ENCODE data around the gene MYL12A. TPM values are rescaled to one million over a fixed set of nuclear protein-coding genes. Genes with fewer than 3 reads are reported as not detected.

Gene MYL12A
- total and polyA plus RNA-seq, 2 of the 13 experiments (the other 11 are each of a cell fraction or from before 2014, with no cell fraction given): 261 to 277 TPM

DNA sequence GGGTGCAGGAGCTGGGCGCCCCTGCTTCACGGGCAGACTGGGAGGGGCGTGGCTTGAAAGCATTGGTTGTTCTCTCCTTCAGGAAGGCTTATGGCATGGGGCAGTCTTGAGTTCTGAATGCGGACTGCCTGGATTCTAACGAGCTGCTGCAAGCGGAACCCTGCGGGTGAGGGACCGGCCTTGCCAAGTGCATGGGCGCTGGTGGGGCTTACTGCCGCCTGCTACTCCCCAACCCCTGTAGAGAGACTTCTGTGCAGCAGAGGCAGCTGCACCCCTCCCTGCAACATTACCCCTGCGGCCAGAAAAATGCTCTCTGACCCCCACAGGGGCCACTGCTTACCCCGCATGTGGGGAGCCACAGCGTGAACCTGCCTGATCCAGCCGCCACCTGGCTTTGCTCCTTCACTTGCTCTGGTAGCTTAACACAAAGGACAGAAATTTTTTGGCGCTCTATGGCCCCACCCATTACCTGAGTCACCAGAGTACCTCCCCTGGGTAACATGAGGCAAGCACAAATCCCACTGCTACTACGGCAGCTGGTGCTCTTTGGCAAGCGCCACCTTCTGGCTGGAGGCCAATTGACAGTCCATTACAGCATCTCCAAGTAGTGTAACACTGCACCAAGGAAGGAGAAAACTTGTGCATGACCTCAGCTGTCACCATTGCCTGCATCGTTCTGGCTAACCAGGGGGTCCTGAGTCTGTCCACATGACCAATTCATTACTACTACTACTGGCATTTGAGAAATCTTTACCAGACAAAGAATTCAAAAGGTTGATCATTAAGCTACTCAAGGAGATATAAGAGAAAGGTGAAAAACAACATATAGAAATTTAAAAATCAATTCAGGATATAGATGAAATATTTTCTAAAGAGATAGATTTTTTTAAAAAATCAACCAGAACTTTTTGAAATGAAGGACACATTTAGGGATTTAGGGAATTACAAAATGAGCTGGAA, 49.7 kb downstream of the MYL12A start (continued):
- TF ChIP-seq SRSF9 (IDR thresholded peaks at IDR 0.05; ENCODE audit: borderline replicate concordance, insufficient read depth, low read depth, low read length, poor library complexity, severe bottlenecking): no peak
- peak; percentile 87 for TF ChIP-seq ZGPAT (CRISPR knock-in tag; IDR thresholded peaks at IDR 0.05)
- no peak for TF ChIP-seq ZNF343 (CRISPR knock-in tag; IDR thresholded peaks at IDR 0.05)
- TF ChIP-seq SOX5 (CRISPR knock-in tag; IDR thresholded peaks at IDR 0.05; ENCODE audit: borderline replicate concordance): 0 out of 2 replicates have a peak, but pooled peaks have one; percentile 50
- TF ChIP-seq HES4 (CRISPR knock-in tag; IDR thresholded peaks at IDR 0.05; ENCODE audit: borderline replicate concordance): no peak
- TF ChIP-seq SP5 (CRISPR knock-in tag; IDR thresholded peaks at IDR 0.05; ENCODE audit: borderline replicate concordance, low read depth): peak; percentile 76
- peak; percentile 68; the same call in 1 of the 2 replicates for TF ChIP-seq ZNF710 (CRISPR knock-in tag; IDR thresholded peaks at IDR 0.05; ENCODE audit: borderline replicate concordance)
- TF ChIP-seq, protein P1, sequence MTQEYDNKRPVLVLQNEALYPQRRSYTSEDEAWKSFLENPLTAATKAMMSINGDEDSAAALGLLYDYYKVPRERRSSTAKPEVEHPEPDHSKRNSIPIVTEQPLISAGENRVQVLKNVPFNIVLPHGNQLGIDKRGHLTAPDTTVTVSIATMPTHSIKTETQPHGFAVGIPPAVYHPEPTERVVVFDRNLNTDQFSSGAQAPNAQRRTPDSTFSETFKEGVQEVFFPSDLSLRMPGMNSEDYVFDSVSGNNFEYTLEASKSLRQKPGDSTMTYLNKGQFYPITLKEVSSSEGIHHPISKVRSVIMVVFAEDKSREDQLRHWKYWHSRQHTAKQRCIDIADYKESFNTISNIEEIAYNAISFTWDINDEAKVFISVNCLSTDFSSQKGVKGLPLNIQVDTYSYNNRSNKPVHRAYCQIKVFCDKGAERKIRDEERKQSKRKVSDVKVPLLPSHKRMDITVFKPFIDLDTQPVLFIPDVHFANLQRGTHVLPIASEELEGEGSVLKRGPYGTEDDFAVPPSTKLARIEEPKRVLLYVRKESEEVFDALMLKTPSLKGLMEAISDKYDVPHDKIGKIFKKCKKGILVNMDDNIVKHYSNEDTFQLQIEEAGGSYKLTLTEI (CRISPR knock-in tag; conservative IDR thresholded peaks at IDR 0.05): no peak
- peak; percentile 76; the same call in 1 of the 2 replicates for TF ChIP-seq ZNF766 (CRISPR knock-in tag; IDR thresholded peaks at IDR 0.05; ENCODE audit: borderline replicate concordance)
- TF ChIP-seq KLF11 (CRISPR knock-in tag; IDR thresholded peaks at IDR 0.05): peak; percentile 82
- no peak; the same call in 1 of the 2 replicates for TF ChIP-seq ZNF556 (CRISPR knock-in tag; IDR thresholded peaks at IDR 0.05; ENCODE audit: borderline replicate concordance)
- peak; percentile 86 for TF ChIP-seq PITX1 (CRISPR knock-in tag; IDR thresholded peaks at IDR 0.05)
- TF ChIP-seq ASH2L (IDR thresholded peaks at IDR 0.05; ENCODE audit: insufficient read length, low read depth, low read length): peak; percentile 70
- TF ChIP-seq, protein P2, sequence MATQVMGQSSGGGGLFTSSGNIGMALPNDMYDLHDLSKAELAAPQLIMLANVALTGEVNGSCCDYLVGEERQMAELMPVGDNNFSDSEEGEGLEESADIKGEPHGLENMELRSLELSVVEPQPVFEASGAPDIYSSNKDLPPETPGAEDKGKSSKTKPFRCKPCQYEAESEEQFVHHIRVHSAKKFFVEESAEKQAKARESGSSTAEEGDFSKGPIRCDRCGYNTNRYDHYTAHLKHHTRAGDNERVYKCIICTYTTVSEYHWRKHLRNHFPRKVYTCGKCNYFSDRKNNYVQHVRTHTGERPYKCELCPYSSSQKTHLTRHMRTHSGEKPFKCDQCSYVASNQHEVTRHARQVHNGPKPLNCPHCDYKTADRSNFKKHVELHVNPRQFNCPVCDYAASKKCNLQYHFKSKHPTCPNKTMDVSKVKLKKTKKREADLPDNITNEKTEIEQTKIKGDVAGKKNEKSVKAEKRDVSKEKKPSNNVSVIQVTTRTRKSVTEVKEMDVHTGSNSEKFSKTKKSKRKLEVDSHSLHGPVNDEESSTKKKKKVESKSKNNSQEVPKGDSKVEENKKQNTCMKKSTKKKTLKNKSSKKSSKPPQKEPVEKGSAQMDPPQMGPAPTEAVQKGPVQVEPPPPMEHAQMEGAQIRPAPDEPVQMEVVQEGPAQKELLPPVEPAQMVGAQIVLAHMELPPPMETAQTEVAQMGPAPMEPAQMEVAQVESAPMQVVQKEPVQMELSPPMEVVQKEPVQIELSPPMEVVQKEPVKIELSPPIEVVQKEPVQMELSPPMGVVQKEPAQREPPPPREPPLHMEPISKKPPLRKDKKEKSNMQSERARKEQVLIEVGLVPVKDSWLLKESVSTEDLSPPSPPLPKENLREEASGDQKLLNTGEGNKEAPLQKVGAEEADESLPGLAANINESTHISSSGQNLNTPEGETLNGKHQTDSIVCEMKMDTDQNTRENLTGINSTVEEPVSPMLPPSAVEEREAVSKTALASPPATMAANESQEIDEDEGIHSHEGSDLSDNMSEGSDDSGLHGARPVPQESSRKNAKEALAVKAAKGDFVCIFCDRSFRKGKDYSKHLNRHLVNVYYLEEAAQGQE (IDR thresholded peaks at IDR 0.05; ENCODE audit: borderline replicate concordance in 1 of 2, low read depth in 1 of 2, low read length in 2 of 2): peak in 1 of 2 experiments; percentile 58; a peak in 1 of 4 replicates
- peak; percentile 42; the same call in 1 of the 2 replicates for TF ChIP-seq FOXO1 (CRISPR knock-in tag; IDR thresholded peaks at IDR 0.05)
- 0 out of 2 replicates have a peak, but pooled peaks have one; percentile 65 for TF ChIP-seq MTF1 (CRISPR knock-in tag; IDR thresholded peaks at IDR 0.05)
